HG02588 (cell line): ENCODE data around the gene SLC2A13.

Experiments
- ATAC-seq: cut with Tn5 transposase; IDR thresholded peaks from one replicate; pipeline ENCODE4 v1.9.1; 2021; ENCODE audit warnings: mild to moderate bottlenecking, moderate library complexity; ENCODE audit not compliant: unreplicated experiment

SLC2A13 gene

DNA sequence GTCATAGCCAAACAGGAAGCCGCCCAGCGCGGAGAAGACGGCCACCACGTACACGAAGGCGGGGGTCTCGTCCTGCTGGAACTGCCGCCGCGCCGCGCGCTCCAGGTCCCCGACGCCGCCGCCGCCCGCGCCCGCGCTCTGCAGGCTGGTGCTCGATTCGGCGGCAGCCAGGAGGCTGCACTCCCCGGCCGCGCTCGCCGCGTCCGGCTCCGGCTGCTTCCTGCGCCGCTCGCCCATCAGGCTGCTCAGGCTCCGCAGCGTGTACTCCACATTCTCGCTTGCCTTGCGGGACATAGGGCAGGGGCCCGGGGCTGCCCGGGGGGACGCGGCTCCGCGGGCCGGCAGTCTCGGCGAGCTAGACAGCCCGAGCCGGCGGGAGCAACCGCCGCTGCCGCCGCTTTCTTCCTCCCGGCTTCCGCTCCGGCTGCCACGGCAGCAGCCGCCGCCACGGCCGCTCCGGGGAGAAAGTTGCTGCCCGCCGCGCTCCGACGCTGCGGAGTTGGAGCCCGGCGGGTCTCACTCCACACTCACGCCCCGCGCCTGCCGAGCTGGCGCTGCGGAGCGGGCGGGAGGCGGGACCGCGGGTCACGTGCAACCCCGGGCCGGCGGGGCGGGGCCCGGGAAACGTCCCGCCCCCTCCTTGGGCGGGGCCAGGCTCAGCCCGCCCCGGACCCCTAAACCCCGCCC, at the start of gene SLC2A13:
Gene SLC2A13, minus strand, starts transcription at position 567 of the 687 bp plus-strand sequence. Its CDS starts 273 bp downstream, at position 294.
- ATAC-seq = peak; percentile 85

DNA sequence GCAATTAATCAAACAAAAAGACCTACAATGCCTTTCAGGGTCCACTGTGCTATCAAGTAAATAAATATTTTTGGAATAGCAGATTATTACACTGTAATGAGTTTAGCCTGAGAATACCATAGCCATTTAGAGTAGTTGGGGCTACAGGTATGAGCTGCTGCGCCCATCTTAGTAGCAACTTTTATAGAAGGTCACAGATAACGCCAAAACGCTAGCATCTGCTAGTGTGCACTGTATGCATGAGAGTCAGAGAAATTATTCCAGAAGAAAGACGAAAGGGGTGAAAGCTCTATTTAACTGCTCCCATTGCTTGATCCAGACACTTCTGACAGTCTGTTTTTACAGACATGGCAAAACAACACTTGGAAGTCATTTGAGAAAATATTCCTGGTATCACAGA, 48.5 kb upstream of the SLC2A13 start:
- ATAC-seq = no peak

DNA sequence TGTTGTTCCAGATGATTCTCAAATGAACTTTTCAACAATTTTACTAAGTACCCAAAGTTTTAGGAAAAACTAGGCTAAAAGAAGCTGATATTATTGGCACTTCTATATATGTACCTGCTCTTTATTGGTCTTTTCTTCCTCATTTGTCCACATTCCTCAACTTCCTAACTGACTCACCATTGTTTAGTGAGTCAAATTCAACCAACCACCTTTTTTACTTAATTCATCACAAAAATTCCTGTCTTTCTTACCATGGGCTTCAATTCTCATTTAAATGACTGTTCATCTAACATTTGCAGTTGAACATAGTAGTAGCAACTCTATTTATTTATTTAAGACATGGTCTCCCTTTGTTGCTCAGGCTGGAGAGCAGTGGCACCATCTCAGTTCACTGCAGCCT, 47.6 kb upstream of the SLC2A13 start:
- ATAC-seq = no peak

DNA sequence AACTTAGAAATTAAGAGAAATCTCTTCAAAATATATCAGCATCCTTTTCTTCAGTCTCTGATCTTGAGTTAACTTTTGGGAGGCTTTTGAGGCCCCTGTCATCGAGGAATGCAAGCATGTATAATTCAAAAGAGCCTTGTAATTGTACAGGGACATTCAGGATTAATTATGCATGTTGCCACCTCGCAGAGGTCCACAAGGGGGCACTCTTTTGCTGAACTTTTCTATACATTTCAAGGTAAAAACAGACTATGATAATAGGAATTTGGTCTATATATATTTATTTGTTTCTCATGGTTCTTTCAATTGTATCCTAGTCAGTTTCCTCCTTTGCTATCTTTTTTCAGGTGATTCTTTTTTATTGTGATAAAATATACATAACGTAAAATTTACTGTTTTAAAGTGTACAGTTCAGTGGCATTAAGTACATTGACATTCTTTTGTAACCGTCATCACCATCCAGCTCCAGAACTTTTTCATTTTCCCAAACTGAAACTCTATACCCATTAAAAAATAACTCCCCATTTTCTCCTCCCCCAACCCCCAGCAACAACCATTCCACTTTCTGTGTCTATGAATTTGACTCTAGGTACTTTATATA, 47.0 kb upstream of the SLC2A13 start:
- peak; percentile 40 for ATAC-seq

DNA sequence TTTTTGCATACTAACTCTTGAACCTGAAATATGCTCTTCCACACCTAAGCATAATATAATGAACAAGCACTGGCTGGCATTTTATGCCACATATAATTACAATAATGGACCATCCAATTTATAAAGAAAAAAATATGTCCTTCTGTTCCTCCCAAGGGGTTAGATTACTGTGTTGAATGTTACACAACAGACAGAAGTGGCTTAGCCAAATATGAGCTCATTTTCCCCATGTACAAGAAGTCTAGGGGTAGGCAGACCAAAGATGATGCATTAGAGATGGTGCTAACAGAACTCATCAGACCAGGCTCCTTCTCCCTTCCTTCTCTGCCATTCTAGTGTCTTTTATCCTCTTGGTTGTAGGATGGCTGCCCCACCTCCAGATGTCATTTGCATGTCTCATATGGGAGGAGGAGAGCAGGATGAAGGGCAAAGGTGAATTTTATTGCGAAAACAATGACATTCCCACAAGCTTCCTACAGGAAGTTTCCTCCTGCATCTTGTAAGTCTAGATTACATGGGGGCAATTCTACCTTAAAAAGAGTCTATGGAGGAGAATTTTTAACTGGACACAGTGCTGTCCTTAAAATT, 43.9 kb upstream of the SLC2A13 start:
- no peak for ATAC-seq

DNA sequence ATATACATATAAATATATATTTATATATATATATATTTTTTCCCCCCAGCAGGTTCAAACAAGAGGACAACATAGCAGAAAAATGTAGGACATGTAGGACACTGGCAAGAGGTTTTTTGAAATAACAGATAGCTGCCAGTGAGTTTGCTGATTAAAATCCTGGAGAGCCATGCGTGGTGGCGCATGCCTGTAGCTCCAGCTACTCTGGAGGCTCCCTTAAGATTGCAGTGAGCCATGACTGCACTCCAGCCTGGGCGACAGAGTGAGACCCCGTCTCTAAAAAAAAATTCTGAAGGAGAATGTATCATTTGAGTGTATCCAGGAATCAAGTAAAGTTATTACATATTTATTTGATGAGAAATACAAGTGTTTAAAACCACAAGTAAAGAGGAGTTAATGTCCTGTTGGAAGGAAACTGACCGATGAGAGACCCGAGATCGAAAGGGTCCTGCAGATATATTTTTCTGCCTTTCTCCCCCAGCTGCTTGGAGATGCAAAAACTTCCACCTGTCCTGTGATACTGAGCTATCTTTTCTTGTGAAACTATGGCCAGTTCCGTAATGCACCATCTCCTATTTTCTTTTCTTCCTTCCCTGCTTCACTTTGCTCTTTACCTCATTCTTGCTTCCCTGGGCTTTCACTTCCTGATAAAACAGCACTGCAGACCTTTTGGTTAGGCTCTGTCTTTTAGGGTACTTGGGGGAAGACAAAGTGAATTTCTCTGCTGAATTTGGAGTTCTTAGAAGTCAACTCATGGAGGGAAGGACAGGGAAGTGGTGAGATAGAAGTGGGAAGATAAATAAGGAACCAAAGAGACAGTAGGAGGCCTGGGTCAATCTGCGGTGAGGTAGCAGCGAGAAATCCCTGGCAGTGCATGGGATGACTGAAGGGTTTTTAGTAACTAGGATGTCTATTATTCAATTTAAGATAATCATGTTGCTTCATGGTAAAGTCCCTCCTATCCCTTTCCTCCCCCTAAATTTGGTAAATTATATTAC, 41.2 kb upstream of the SLC2A13 start:
- no peak for ATAC-seq

DNA sequence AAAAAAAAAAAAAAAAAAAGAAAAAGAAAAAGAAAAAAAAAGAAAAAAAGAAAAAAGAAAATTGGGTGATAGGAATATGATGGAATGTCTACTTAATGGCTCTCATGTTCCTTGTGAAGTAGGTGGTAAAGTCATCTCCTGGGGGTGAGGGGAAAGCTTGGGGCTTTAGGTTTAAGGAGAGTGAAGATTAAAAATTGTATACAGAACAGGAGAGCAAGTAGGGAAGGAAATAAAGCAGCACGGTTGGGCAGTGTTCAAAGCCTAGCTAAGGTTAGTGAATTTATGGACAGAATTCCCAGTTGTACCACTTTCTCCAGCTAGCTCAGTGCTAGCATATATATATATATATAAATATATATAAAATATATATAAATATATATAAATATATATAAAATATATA, 40.0 kb upstream of the SLC2A13 start:
- ATAC-seq = no peak

DNA sequence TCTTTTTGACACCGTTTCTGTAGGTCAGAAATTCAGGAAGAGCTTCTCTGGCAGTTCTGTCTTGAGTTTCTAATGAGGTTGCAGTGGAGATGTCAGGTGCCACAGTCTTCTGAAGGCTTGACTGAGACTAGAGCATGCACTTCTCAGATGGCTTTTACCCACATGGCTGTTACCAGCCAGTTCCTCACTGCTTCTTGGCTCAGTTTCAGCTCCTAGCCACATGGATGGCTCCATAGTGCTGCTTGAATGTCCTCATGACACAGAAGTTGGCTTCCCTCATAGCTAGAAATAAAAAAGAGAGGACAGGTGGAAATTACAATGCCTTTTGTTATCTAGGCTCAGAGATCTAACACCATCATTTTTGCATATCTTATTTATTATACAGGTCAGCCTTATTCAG, 38.1 kb upstream of the SLC2A13 start:
- no peak for ATAC-seq

DNA sequence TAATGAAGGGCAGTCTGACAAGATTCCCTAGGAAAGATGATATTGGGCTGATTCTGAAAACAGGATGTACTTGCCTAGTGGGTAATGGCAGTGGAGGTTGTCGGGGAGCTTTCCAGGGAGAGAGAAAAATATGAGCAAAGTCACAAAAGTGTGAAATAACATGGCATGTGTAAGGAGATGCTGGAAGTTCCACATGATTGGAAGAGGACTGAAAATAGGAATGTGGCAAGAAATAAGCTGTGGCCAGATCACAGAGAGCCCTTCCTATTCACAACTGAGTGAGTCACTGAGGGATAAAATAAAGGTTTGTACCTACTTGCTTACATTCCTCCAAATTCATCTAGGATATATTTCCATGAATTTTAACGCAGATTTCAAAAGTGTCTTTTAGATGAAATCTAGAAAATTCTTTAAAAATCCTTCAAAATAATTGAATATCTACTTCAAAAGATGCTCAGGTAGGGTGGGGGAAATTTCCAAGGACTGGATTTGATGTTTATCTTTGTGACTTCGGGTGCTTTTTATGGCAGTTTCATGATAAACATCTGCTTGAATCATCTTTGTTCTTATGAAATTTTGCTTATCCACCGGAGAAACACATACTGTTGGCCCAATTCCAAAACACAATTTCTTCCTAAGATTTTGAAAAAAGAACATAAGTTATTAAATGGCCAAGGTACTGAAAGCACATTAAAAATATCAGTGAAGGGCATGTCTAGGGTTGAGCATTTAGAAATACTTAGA, 36.3 kb upstream of the SLC2A13 start:
- ATAC-seq = no peak

DNA sequence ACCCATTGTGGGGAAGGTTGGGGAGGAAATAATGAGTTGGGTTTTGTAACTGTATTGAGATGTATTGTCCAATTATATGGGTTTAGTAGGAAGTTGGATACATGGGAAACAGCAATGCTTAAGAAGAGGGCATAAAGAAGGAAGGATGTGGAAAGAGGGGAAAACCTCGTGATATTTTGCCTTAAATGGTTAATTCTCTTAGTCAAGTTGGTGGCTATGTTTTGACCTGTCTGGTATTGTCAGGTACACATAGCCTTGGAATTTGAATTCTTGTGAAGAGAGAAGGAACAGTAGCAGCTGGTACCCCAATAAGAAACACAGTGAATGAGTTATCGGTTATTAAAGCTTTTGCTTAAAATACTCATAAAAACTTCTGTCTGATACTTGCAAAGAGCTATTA, 32.6 kb upstream of the SLC2A13 start:
- no peak for ATAC-seq

DNA sequence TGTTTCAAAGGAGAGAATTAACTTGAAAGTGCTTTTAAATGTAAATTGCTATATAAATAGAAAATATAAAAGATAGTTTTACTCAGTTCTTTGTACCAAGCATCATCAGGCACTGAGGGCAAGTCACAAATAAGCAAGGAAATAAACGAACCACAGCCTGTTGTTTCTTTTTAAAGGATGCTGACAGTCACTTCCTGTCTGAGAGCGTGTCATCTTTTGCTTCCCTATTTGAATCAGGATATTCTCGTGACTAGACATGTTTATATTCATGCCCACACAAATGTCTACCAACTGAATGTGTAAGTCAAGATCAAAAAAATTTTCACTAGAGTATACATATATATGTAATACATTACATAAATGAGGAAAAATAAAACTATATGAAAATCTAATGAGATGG, 31.4 kb upstream of the SLC2A13 start:
- peak; percentile 90 for ATAC-seq

DNA sequence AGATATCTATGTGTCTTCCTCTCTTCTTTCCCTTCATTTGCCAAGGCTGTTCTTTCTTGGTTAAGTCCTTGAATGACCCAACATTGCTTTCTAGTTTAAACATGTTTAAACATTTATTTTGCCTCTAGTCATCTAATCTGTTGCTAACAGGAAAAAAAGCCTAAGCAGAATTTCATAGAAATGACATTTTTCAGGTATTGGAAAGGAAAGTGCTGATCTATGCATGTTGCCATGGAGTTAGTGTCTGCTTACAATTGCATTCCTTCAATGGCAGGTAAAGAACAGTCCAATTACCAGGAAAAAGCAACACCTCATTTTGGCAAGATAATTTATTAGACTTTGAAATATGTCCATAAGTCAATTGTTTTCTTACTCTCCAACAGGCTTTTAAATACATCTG, 21.5 kb upstream of the SLC2A13 start:
- ATAC-seq = no peak

DNA sequence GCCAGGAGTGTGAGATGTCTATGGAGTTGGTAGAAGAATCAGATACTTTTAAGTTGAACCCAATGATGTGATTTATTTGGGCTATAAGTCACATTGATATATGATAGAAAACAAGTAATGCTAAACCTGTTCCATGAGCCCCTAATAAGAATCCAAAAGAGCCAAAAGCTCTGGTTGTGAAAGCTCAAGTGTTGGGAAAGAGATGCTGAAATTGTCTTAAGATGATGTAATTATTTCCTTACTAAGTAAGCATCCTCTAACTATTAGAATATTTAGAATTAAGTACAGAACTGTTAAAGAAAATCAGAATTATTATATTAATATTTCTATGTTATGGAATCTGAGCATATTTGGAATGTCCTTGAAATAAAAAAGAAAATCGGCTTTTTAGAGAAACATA, 17.6 kb upstream of the SLC2A13 start:
- no peak for ATAC-seq

DNA sequence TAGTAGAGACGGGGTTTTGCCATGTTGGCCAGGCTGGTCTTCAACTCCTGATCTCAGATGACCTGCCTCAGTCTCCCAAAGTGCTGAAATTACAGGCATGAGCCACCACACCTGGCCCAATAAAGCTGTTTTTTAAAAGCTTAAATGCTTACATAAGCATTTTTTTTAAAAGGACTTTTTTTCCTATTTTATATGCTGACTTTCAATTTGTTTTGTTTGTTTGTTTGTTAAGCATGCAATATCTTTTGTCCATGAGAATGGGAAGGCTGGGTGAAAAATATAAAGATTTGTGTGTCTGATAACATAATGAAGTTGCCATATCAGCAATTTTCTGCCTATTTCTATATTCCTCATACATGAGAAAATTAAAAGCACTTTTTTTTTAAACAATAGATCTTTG, 17.0 kb upstream of the SLC2A13 start:
- ATAC-seq = no peak

DNA sequence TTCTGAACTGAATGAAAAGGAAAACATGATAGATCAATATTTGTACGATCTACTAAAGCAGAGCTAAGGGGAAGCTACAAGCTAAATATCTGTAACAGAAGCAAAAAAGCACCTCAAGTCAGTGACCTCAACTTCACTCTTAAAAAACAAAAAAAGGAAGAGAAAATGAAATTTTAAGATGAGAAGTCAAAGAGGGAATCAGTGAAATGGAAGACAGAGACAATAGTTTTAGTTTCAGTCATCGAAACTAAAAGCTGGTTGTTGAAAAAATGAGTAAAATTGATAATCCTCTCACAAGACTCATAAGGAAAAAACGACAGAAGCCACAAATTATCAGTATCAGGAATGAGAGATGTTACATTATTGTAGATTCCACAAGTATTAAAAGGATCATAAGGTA, 11.9 kb upstream of the SLC2A13 start:
- ATAC-seq = peak; percentile 91

DNA sequence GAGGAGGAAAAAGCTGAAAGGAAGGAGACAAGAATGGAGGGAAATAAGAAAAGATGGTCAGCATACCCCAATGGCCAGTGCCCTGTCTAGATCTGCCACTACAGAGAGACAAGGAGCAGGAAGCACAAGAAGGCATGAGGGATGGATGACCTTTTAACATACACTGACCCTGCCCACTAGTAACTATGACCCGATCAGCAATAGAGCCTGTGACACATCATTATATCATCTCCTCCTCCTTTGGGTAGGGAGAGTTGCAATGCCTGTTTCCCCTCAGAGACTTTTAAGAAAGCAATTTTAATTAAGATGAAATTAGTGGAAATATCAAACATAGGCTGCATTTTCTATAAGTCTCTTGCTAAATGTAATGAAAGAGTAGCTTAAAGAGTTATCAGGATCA, 4.7 kb upstream of the SLC2A13 start:
- no peak for ATAC-seq

DNA sequence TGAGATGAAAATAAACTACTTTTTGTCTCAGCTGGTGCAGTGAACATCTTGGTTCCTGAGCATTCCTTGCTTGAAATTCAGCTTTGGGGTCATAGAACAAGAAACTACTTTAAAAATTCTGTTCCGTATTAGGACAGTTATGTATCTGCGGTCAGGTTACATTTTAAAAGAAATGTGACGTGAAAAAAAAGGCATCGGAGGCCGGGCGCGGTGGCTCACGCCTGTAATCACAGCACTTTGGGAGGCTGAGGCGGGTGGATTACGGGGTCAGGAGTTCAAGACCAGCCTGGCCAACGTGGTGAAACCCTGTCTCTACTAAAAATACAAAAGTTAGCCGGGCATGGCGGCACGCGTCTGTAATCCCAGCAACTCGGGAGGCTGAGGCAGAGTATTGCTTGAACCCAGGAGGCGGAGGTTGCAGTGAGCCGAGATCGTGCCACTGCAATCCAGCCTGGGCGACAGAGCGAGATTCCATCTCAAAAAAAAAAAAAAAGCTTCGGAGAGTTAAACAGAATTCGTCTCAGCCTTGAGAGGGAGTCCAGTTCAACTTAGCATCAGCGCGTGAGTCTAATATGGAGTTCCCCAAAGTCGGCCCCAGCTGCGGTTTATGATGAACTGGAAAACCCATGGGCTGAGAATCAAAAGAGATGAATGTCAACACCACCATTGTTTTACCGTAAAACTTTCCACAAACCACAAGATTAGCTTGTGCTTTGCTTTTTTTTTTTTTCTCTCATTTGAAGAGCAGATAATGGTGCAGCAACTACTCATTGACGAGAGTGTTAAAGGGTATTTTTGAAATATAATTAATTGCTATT, 2.1 kb upstream of the SLC2A13 start:
- no peak for ATAC-seq

DNA sequence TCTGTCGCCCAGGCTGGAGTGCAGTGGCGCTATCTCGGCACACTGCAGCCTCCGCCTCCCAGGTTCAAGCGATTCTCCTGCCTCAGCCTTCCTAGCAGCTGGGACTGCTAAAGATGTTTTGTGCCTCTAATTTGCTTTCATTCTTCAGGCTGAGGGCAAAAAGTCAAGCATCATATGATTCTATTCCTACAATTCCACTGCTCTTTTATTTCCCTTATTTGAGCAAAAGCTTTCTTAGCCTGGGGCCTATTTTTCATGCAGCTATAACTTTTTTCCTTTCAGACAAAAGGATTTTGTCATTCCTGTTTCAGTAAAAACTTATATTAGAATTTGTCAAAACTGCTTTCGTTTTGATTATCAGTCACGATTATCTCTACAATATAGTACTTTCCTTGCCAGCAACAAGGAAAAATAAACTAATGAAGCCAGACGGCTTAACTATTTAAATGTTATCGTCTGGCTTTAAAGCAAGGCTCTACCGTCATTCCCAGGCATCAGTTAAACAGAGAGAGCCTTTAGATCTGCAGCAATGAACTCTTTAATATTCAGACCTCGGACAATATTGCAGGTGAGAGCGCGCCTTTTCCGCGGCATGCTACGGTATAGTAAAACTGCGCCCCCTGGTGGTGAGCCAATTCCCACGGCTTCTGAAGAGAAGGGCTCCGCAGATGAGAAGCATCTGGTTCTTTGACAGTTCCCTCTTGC, 1.4 kb upstream of the SLC2A13 start:
- peak; percentile 36 for ATAC-seq

DNA sequence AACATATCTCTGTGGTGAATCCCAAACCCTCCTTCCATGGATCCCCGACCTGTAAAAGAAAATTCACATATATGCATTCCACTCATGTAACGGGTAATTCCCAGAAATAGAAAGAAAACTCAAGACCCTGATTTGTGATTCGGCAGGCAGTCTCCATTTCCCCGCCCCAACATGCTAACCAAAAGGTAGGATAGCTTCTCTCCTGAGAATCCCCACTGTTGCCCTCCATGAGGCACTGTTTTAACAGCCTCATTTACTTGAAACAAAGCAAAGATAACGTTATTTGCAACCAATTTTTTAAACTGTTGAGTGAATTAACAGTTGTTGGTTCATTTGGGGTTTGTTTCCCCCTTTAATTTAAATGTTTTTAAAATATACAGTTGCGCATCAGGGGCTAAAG, 774 bp upstream of the SLC2A13 start:
- no peak for ATAC-seq
